Prostate gland (tissue), 2 donors: Measurements from ENCODE around the gene ABLIM3. TPM values are rescaled to one million over a fixed set of nuclear protein-coding genes. Genes with fewer than 3 reads are reported as not detected.

Experiments used
- DNase-seq: peaks from one replicate; pipeline ENCODE4 v3.0.0-alpha.2; 2019; ENCODE audit warnings: low spot score
- H3K27ac ChIP-seq, 2 donors: fragments of 200-600 bp; sonication (generic); 2 replicates each; pipeline ENCODE4 v1.5.1; 2017 to 2019
- H3K27me3 ChIP-seq: fragments of 200-600 bp; sonication (generic); replicated peaks from 2 replicates; pipeline ENCODE4 v1.5.1; 2019; ENCODE audit not compliant: insufficient read depth
- H3K36me3 ChIP-seq, 2 donors: fragments of 200-600 bp; sonication (generic); 1 replicate in 1 of 2; 2 replicates in 1 of 2; pipeline versions ENCODE4 v1.5.1 to v1.8.1; 2017 to 2019
- H3K4me1 ChIP-seq: fragments of 200-600 bp; sonication (generic); replicated peaks from 2 replicates; pipeline ENCODE4 v1.5.1; 2019
- H3K4me3 ChIP-seq, 2 donors: fragments of 200-600 bp; sonication (generic); 2 replicates each; pipeline ENCODE4 v1.5.1; 2017 to 2019
- H3K9me3 ChIP-seq: fragments of 200-600 bp; sonication (generic); 2 replicates; pipeline ENCODE4 v1.5.1; 2017
- CTCF ChIP-seq, 4 experiments: fragments of 200-600 bp in 2 of 4; fragments of 450-650 bp in 2 of 4; sonication (generic) in 2 of 4; IDR thresholded peaks; 1 replicate in 3 of 4; 2 replicates in 1 of 4; pipeline ENCODE4 v1.5.1; 2016 to 2019; ENCODE audit warnings: antibody characterized with exemption in 4 of 4, mild to moderate bottlenecking in 2 of 4, moderate library complexity in 2 of 4
- POLR2A ChIP-seq: fragments of 450-650 bp; IDR thresholded peaks from one replicate; pipeline ENCODE4 v1.6.1; 2016; ENCODE audit warnings: antibody characterized with exemption, mild to moderate bottlenecking
- POLR2AphosphoS5 ChIP-seq: sonication (generic); formaldehyde crosslinking; IDR thresholded peaks from one replicate; pipeline ENCODE4 v1.6.1; 2017; ENCODE audit warnings: antibody characterized with exemption
- WGBS: methylation state at CpG from one replicate; pipeline ENCODE4 v1.1.5; 2018; 5-methylcytosine and 5-hydroxymethylcytosine counted together
- intact Hi-C: fragments of 100-400 bp; cut with DNase I; formaldehyde crosslinking; loops from one replicate; pipeline ENCODE4 v1.14.2; 2022
- total RNA-seq, 2 donors: library from RNA; depleted of rRNA; stranded (reverse); fragments of >200 nt; gene quantifications; one replicate each; pipeline ENCODE4 v1.1.0, GENCODE V29; 2016

The ABLIM3 gene
- total RNA-seq, 2 donors from 2014 or later = 9.0 to 11.7 TPM

DNA sequence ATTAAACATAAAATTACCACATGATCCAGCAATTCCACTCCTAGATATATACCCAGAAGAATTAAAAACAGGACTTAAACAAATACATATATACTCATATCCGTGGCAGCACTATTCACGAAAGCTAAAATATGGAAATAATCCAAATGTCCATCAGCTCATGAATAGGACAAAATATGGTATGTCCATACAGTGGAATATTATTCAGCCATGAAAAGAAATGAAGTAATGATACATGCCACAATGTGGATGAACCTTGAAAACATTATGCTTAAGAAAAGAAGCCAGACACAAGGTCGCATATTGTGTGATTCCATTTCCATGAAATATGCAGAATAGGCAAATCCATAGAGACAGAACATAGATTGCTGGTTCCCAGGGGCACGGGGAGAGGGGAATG, 105.6 kb downstream of the ABLIM3 start:
- no peak overlapping the region for H3K4me3 ChIP-seq
- H3K27ac ChIP-seq = no peak overlapping the region
- H3K27me3 ChIP-seq = no peaks in the 10 kb centered on the region
- no peaks in the 10 kb centered on the region for H3K4me1 ChIP-seq
- no peaks in the 10 kb centered on the region for H3K9me3 ChIP-seq
- no peak for DNase-seq
- no peaks in the 10 kb centered on the region for H3K36me3 ChIP-seq
- 95% methylated on average over 4 of the region's 4 CpGs for WGBS
- intact Hi-C loops = no loop called here
- no peak for TF ChIP-seq POLR2A
- no peak for TF ChIP-seq CTCF (IDR thresholded peaks at IDR 0.05)
- TF ChIP-seq POLR2AphosphoS5 = no peak

DNA sequence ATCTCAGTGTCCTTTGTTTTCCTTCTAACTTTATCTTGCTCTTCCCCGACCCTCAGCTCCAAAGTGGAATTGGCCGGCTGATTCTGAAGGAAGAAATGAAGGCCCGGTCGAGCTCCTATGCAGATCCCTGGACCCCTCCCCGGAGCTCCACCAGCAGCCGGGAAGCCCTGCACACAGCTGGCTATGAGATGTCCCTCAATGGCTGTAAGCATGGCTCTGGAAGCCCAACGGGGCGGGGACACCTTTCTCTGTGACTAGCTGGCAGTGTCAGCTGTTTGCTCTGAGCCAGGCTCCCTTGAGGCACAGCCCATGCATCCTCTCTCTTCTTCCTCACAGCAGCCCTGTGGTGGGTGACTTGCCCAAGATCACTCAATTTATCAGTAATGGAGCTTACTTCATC, 106.4 kb downstream of the ABLIM3 start:
- DNase-seq = no peak
- 83% methylated on average over 8 of the region's 8 CpGs for WGBS
- TF ChIP-seq POLR2AphosphoS5 (no peak), POLR2A (no peak)
- H3K4me1 ChIP-seq = no peaks in the 10 kb centered on the region
- no peak overlapping the region for H3K27ac ChIP-seq
- no peak overlapping the region for H3K4me3 ChIP-seq
- no peaks in the 10 kb centered on the region for H3K9me3 ChIP-seq
- no peaks in the 10 kb centered on the region for H3K36me3 ChIP-seq
- H3K27me3 ChIP-seq = no peaks in the 10 kb centered on the region
- intact Hi-C loops = no loop called here

GRCh38 chr5:149251546-149251945, 110.3 kb downstream of the ABLIM3 start:
- no peak for DNase-seq
- TF ChIP-seq POLR2AphosphoS5 (no peak), POLR2A (no peak), CTCF (IDR thresholded peaks at IDR 0.05) (no peak)
- H3K36me3 ChIP-seq = no peaks in the 10 kb centered on the region
- WGBS = 67% methylated on average over 4 of the region's 4 CpGs
- no peak overlapping the region for H3K4me3 ChIP-seq
- H3K27me3 ChIP-seq = no peaks in the 10 kb centered on the region
- no peaks in the 10 kb centered on the region for H3K4me1 ChIP-seq
- no peak overlapping the region for H3K27ac ChIP-seq
- no peaks in the 10 kb centered on the region for H3K9me3 ChIP-seq
- intact Hi-C loops = no loop called here

GRCh38 chr5:149254506-149254905, 113.2 kb downstream of the ABLIM3 start:
- H3K27ac ChIP-seq = no peak overlapping the region
- no peak overlapping the region for H3K4me3 ChIP-seq
- intact Hi-C loops = no loop called here
- no peak for DNase-seq
- H3K4me1 ChIP-seq = no peaks in the 10 kb centered on the region
- no peak for TF ChIP-seq CTCF (IDR thresholded peaks at IDR 0.05)
- no peak for TF ChIP-seq POLR2AphosphoS5
- TF ChIP-seq POLR2A = no peak
- H3K9me3 ChIP-seq = no peaks in the 10 kb centered on the region
- 42% methylated on average over 3 of the region's 3 CpGs for WGBS
- no peaks in the 10 kb centered on the region for H3K36me3 ChIP-seq
- no peaks in the 10 kb centered on the region for H3K27me3 ChIP-seq

GRCh38 chr5:149256451-149256850, 115.2 kb downstream of the ABLIM3 start:
- H3K36me3 ChIP-seq = no peaks in the 10 kb centered on the region
- intact Hi-C loops = no loop called here
- TF ChIP-seq POLR2A = no peak
- TF ChIP-seq POLR2AphosphoS5 = no peak
- TF ChIP-seq CTCF (IDR thresholded peaks at IDR 0.05) = no peak

More at GRCh38 chr5:149256451-149256850, 115.2 kb downstream of the ABLIM3 start:
- no peak for DNase-seq
- Histone ChIP-seq H3K9me3 (no peaks in the 10 kb centered on the region), H3K4me3 (no peak overlapping the region), H3K27ac (no peak overlapping the region), H3K27me3 (no peaks in the 10 kb centered on the region), H3K4me1 (no peaks in the 10 kb centered on the region)
